Pons (tissue), 1 donor: ENCODE results near the gene PITPNB.

Experiments
- DNase-seq: peaks from one replicate; pipeline ENCODE4 v3.0.0-alpha.2; 2016; ENCODE audit warnings: low spot score

Gene PITPNB

GRCh38 chr22:27858626-27859025, 60.4 kb downstream of the PITPNB start:
- no peak for DNase-seq

- no peak for DNase-seq
Observed at GRCh38 chr22:27857443-27857842, 61.6 kb downstream of the PITPNB start.

GRCh38 chr22:27856386-27856785, 62.7 kb downstream of the PITPNB start:
- DNase-seq, result no peak

- DNase-seq, result no peak
Observed at GRCh38 chr22:27853424-27853823, 65.6 kb downstream of the PITPNB start.

- no peak for DNase-seq
Observed at GRCh38 chr22:27851974-27852746, 66.9 kb downstream of the PITPNB start.

- DNase-seq, result no peak
Observed at GRCh38 chr22:27850000-27850521, 69.0 kb downstream of the PITPNB start.

GRCh38 chr22:27848005-27848404, 71.1 kb downstream of the PITPNB start:
- DNase-seq, result no peak

- no peak for DNase-seq
Observed at GRCh38 chr22:27846910-27847309, 72.1 kb downstream of the PITPNB start.

- DNase-seq, result no peak
Observed at GRCh38 chr22:27846248-27846757, 72.8 kb downstream of the PITPNB start.

- DNase-seq, result no peak
Observed at GRCh38 chr22:27845644-27846043, 73.4 kb downstream of the PITPNB start.

- no peak for DNase-seq
Observed at GRCh38 chr22:27844656-27845591, 74.1 kb downstream of the PITPNB start.

- no peak for DNase-seq
Observed at GRCh38 chr22:27844256-27844655, 74.8 kb downstream of the PITPNB start.

GRCh38 chr22:27843441-27843840, 75.6 kb downstream of the PITPNB start:
- no peak for DNase-seq

GRCh38 chr22:27842669-27843431, 76.2 kb downstream of the PITPNB start:
- DNase-seq, result no peak

- no peak for DNase-seq
Observed at GRCh38 chr22:27842201-27842600, 76.9 kb downstream of the PITPNB start.

GRCh38 chr22:27840436-27840835, 78.6 kb downstream of the PITPNB start:
- DNase-seq, result no peak

- no peak for DNase-seq
Observed at GRCh38 chr22:27839057-27839660, 79.9 kb downstream of the PITPNB start.

GRCh38 chr22:27836181-27836580, 82.9 kb downstream of the PITPNB start:
- DNase-seq, result no peak

- DNase-seq, result no peak
Observed at GRCh38 chr22:27835446-27835845, 83.6 kb downstream of the PITPNB start.

- DNase-seq, result no peak
Observed at GRCh38 chr22:27834364-27835185, 84.5 kb downstream of the PITPNB start.

GRCh38 chr22:27833803-27834202, 85.3 kb downstream of the PITPNB start:
- DNase-seq, result no peak
